Putamen (tissue), 1 donor: Measurements from ENCODE around the gene AP1M1.

Source experiments
- DNase-seq: peaks from one replicate; pipeline ENCODE4 v3.0.0-alpha.2; 2016; ENCODE audit warnings: low spot score

The AP1M1 gene

DNA sequence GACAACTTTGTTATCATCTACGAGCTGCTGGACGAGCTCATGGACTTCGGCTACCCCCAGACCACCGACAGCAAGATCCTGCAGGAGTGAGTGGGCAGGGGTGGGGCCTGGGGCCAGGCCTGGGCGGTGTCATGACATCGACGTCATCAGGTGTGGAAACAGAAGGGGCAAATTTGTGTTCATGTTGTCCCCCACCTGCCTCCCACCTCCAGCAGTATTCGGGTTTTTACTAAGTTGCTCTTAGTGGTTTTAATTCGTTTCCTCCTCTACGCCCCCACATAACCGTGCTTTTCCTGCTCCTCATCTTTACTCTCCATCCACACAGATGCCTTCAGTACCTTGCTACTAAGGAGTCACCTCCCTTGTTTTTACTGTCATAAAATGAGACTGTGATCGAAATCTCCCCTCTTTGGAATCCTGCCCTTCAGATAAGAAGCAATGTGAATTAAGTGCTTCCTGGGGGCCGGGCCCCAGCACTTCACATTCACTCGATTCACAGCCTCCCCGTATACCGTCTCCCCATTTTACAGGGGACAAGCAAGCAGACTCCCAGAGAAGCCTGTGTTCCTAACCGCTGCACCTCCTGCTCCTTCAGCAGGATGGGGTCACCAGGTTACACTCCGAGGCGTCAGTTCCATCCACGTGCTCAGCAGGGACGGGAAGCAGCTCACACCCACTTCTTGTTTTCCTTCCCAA lies 10.5 kb downstream of the AP1M1 start:
- no peak for DNase-seq

DNA sequence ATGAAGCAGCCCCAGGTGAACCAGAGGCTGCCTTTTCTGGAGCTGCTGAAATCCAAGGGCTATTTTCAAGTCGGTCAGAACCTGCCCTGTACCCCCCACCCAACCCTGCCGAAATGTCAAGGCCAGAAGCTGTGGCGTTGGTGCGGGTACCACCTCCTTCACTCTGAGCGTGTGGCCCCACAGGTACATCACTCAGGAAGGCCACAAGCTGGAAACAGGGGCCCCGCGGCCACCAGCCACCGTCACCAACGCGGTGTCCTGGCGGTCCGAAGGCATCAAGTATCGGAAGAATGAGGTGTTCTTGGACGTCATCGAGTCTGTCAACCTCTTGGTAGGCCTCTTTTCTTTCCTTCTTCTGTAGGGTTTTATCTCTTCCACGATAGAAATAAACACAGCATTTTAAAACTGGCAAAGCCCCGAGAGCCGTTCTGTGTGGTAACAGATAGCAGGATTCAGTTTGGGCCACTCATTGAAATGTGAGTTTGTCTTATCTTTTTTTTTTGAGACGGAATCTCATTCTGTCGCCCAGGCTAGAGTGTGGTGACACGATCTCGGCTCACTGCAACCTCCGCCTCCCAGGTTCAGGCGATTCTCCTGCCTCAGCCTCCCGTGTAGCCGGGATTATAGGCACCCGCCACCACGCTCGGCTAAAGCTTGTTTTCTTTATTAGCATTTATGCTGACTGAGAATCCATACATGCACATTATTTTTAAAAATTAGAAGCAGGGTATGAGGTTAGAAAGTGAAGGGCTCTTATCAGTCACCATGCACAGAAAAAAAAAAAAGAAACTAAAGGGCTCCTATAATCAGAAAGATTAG lies 11.3 kb downstream of the AP1M1 start:
- DNase-seq, result no peak

DNA sequence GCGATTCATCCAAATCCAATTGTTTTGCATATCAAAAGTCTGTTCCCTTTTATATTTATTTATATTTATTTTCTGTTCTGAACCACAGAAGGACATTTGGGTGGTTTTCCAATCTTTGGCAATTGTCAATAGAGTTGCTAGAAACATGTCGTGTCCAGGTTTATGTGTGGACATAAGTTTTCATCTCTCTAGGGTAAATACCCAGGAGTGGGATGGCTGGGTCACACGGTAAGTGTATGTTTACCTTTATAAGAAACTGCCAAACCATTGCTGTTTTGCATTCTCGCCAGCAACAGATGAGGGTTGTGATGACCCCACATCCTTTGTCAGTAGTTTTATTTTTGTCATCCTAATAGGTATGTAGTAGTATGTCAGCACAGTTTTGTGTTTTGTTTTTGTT lies 12.5 kb downstream of the AP1M1 start:
- DNase-seq, result no peak

DNA sequence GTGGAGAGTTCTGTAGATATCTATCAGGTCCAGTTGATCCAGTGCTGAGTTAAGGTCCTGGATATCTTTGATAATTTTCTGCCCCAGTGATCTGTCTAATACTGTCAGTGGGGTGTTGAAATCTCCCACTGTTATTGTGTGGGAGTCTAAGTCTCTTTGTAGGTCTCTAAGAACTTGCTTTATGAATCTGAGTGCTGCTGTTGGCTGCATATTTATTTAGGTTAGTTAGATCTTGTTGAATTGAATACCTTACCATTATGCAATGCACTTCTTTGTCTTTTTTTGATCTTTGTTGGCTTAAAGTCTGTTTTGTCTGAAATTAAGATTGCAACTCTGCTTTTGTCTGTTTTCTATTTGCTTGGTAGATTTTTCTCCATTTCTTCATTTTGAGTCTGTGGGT lies 15.4 kb downstream of the AP1M1 start:
- DNase-seq, result no peak

DNA sequence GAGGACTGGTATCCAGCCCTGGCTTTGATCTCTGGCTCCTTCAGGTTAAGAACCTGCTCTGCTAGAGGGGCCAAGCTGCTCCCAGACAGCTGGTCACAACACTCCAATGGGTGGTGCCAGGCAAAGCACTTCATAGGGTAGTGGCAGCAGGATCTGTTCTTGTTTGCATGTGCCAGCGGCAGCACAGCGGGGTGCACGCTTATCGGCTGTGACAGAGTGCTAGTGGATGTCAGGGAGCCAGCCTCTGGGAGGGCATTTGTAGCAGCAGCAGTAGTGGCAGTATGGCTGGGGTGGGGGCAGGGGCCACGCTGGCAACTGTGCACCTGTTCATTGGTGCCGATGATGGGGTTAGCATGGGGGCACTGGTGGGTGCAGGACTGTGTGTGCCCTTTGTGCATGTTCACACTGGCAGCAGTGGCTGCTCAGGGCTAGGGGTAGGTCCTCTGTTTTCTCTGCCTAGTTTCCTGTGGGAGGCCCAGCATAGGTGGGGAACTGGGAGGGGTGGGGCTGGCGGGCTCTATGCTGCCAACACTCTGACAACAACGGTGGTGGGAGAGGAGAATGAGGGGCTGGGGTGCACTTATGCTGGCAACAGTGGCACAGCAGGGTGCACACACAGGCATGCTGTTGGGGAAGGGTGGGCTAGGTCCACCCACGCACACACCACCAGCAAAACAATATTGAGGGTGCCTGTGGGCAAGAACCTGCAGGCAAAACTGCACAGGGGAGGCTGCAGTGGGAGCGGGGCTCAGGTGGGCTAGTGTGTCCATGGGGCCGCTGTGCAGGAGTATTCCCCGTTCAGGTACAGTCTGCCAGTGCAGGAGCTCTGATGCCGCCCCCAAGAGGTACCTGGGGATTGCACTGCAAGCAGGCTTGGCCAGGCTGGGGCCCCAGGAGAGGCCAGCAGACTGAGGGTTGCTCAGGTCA lies 19.3 kb downstream of the AP1M1 start:
- no peak for DNase-seq

DNA sequence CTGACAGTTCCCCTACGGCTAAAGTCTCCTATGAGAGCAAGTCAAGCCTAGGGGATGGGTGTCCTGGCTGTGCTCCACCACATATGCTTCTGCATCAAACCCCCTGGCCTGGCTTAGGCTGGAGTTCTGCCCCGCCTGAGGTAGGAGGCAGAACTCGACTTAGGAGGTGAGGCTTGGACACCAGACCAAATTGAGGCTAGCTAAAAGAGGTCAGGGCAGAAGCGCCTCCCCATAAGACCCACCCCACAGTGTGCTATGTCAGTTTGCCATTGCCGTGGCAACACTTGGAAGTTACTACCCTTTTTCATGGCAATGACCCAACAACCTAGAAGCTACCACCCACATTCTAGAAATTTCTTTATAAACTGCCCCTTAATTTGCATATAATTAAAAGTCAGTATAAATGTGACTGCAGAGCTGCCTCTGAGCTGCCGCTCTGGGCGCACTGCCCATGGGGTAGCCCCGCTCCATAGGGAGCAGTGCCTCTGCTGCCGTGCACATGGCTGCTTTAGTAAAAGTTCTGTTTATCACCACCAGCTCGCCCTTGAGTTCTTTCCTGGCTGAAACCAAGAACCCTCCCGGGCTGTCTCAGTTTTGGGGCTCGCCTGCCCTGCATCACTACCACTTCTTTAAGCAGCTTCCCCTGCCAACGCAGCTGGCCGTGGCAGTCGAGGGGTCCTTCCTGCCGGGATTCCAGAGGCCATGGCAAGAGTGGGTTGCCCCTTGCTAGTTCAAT lies 20.2 kb downstream of the AP1M1 start:
- DNase-seq, result no peak

DNA sequence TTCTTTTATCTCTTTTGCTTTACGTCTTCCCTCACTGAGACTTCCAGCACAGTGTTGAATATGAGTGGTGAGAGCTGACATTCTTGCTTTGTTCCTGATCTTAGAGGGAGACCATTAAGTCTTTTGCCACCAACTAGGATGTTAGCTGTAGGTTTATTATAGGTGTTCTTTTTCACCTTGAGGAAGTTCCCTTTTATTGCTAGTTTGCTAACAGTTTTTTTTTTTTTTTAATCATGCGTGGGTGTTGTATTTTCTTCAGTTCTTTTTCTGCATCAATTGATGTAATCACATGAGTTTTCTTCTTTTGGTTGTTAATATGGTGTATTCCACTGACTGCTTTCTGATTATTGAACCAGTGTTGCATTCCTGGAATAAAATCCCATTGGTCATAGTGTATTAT lies 21.1 kb downstream of the AP1M1 start:
- DNase-seq, result no peak

DNA sequence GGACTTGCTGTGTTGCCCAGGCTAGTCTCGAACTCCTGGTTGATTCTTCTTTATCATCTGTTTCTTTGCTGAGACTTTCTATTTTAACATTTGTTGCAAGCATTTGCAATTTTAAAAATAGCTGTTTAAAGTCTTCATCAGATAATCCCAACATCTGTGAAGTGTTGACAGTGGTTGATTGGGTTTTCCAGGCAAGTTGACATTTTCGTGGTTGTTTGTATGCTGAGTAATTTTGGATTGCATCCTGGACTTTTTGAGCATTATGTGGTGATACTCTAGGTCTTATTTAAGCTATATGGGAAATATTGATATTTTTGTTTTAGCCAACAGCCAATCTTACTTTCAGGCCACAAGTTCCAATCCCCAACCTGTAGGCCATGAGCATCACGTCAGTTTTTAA lies 25.1 kb downstream of the AP1M1 start:
- no peak for DNase-seq

DNA sequence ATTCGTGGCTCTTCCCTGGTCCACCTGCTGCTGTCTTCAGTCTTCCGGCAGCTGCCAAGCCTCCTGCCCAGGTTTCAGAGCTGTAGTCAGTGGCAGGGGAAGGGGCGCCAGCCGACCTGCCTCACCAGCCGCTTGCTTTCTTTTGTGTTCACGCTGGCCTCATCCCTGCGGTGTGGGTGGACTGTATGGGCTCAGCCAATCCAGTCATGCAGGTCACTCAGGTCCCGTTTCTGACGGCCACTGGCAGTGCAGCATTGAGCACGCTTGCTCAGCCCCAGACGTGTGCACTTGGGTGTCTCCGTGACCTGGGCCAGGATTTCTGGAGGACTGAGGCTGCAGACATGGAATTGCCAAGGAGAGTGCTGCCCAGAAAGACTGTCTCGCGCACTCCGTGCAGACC lies 26.0 kb downstream of the AP1M1 start:
- DNase-seq, result no peak

DNA sequence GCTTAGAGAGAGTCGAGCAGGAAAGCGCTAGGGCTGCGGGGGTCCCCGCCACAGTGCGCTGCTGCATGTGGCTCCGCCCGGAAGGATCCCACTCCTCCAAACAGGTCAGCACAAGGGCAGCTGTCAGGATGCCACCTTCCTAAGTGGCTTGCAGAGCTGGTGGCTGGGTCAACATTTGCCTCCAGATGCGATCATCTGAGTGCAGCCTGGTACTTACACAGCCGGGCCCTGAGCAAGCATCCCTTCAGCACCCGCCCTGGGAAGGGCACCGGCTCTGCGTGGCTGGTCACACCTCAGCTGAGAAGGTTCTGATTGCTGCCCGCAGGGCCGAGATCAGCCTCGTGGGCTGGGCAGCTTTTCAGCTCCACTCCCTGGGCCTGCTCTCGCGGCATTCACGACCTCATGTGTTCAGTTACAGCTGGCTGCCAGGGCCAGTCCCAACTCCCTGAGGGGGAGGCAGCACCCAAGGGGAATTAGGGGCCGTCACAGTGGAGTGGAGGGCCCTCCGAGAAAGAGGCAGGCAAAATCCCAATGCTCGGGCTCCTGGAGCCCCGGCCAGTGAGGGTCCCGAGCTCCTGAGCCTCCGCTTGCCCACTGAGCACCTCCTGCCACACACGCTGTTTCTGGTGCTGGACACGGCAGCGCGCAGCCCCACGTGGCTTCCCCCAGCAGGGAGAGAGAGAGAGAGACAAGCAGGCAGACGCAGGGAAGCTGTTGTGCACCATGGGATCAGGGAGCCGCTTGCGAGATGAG lies 26.8 kb downstream of the AP1M1 start:
- no peak for DNase-seq

DNA sequence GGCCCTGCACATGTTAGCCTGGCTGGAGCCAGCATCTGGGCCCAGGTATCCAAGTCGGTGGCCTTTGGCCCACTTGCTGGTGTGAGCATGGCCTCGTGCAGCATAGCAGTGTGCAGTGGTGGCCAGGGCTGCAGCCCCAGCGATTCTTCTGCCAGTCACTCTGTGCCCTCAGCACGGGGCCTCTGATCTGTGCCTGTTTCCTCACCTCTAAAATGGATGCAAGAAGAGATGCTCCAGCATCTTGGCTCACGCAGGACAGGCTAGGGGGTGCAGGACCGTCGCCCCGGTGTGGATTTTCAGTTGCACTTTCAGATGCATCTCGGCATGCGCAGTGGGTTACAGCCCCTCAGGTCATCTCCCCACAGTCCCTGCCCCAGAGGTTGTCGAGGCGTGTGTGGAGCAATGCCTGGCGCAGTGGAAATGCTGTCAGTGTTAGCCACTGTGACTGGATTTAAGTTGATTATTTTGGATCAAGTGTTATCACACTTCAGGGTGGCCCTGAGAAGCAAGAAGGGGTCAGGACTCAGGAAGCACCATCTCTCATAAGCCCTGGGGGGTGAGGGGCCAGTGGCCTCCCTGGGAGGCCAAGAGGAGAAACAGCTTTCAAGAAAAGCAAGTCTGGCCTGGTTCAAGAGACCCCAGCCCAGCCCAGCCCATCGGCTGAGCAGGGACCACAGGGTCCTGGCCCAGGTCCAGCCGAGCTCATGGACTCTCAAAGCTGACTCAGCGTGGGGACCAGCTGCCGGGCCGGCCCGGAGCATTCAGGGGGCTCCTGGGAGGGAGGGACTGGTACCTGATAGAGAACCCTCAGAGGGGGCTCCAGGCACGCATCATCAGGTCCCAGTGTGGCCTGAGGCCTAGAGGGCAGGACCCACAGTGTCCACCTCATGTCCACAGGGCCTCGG lies 27.8 kb downstream of the AP1M1 start:
- no peak for DNase-seq

DNA sequence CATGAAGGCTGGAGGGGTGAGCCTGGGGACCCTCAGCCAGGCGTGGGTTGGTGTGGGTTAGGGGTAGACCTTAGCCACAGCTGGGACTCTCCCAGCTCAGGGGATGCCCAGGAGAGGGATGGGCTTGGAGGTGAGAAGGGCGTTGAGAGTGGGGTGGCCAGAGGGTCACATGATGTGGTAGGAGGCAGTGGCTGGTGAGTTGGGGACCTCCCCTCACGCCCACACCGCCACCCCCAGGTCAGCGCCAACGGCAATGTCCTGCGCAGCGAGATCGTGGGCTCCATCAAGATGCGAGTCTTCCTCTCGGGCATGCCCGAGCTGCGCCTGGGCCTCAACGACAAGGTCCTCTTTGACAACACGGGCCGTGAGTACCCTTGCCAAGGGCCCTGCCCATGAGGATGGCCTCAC lies 28.5 kb downstream of the AP1M1 start:
- no peak for DNase-seq

DNA sequence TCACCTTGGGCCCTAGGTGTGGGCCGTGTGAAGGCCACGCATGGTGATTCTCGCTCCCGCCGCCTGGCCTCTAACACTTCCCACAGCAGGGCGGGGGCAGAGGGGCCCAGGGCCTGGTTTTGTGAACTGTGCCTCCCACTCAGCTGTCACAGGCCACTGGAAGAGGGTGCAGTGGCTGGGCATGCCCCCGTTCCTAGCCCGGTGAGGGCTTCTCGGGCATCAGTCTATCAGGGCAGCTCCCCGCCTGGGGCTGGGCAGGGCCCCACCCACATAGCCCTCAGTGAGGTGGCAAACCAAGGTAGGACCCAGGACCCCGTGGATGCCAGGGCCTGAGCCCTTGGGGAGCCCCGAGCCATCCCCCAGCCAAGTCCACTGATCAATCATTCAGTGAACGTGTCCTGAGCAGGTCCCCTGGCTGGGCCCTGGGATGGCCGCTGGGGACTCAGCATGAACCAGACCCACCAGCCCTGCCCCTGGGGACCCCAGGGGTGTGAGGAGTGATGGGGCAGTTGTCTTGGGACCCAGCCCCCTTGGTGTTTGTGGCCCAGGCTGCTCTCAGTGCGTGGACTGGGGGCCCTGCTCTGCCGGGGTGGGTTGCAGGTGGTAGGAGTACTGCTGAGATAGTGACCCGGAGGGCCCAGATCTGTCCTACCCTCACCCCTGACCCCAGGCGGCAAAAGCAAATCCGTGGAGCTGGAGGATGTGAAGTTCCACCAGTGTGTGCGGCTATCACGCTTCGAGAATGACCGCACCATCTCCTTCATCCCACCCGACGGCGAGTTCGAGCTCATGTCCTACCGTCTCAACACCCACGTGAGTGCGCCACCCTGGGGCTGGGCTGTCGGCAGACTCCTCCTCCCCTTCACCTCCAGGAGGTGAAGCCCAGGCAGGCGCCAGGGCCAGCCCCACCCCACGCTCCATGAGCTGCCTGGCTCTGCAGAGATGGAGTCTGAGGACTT lies 29.4 kb downstream of the AP1M1 start:
- DNase-seq, result no peak

DNA sequence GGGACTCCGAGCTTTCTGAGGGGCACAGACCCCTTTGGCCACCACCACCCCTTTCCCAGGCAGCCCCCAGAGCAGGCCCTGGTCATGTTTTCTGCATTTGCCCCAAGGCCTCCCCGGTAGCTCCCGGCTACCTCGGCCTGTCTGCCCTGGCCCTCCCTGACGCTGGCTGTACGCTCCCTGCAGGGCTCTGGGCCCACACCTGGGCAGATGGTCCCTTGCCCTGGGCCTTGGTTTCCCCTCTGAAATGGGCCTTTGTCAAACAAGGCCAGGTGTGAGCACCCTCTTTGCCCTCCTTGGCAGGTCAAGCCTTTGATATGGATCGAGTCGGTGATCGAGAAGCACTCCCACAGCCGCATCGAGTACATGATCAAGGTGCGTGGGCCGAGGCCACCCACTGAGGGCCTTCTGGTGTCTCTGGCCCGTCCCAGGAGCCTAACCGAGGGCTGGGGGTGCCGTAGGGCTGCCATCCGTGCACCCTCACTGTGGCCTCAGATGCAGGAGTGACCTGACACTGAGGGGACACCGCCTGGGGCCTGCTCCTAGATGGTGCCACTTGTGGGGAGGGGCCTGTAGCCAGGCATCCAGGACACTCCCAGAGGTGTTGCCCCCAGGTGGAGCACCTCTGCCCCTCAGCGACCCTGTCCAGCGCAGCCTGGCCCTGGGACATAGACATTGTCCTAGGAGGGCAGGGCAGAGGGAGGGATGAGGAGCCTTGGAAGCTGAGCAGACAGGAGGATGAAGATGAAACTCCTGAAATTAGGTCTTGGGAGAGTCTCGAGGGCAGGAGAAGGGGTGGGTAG lies 30.3 kb downstream of the AP1M1 start:
- DNase-seq, result no peak

DNA sequence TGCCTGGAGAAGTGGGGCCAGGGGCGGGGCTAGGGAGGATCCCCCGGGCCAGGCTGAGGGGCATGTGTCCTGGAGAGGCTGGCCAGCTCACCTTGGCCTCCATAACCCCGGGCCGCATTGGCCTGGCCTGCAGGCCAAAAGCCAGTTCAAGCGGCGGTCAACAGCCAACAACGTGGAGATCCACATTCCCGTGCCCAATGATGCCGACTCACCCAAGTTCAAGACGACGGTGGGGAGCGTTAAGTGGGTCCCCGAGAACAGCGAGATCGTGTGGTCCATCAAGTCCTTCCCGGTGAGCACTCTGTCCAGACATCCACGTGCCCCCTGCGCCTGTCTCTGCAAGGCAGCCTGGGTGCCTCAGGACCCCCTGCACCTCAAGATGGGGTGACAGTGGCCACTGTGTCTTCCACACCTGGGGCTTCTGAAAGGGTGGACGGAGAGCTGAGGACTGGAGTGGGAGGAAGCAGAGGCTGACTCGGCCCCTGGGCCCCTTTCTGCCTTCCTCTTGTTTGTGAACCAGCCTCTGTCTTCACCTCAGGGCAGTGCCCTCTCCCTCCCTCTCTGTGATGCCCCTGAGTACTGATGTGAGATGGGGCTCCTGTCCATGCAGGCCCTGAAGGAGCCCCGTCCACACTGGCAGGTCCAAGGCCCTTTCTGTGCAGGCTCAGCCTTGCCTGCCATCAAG lies 31.1 kb downstream of the AP1M1 start:
- DNase-seq, result no peak

DNA sequence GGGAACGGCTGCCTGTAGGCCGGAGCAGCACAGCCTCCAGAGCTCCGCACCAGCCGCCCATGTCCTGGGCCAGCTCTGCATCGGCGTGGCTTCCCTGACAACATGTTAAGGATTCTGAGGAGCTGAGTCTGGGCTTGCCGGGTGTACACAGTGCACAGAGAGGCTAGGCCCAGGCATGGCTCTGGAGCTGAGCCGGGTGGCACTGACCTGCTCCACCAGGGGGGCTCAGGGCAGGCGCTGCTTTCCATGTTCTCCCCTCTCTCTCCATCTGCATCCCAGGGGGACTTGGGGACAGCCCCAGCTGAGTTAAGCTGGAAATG lies 31.6 kb downstream of the AP1M1 start:
- DNase-seq, result no peak

DNA sequence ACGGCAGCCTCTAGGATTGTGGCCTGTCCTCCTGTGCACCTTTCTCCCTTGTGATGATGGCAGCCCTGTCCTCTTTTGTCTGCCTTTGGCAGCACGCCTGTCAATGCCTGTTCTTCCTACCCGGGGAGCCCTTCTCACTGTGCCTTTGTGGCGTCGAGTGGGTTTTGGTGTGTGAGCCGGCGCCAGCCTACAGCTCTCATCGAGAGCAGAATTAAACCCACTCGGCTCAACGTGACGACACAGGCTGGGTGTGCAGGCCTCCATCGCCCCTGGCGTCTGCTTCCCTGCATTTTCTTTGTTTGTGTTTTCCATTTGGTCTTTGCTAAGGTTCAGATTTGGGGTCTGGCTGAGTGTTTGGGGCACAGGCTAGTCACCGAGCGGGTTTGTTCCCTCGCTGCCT lies 34.4 kb downstream of the AP1M1 start:
- no peak for DNase-seq

DNA sequence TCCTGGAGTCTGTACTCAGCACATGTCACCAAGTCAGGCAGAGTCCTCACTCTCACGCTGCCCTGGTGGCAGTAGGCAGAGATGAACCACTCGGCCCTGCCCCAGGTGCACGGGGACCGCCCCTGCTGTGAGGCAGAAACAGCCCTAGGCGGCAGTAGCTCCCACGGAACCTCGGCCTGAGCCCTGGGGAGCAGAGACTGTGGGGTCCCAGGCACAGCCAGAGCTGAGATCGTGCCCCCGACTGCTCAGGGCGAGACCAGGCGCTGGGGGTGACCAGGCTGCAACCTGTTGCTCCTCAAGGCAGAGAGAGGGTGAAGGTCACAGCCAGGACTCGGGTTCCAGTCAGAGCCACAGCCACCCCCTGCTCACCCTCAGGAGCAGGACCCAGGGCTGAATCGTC lies 34.9 kb downstream of the AP1M1 start:
- DNase-seq, result no peak
